OCI-LY7 (cell line): ENCODE results near the gene RIPPLY1.
"Not testable (repeated sequence)": the region's sequence is repeated elsewhere in the genome, so short reads cannot be mapped to it uniquely, and the experiment has no call there.

Experiments used
- EZH2phosphoT487 ChIP-seq: fragments of 200-600 bp; sonication (generic); IDR thresholded peaks from 2 replicates; pipeline ENCODE4 v1.6.1; 2018; ENCODE audit warnings: low read depth, borderline replicate concordance, mild to moderate bottlenecking, mixed run types, antibody characterized with exemption, low read length, moderate library complexity, mixed read lengths
- TF ChIP-seq, protein P1 (sequence below): fragments of 200-600 bp; sonication (generic); conservative IDR thresholded peaks from 2 replicates; pipeline ENCODE4 v1.5.1; 2014; ENCODE audit warnings: mild to moderate bottlenecking, antibody characterized with exemption, low read length, moderate library complexity, mixed read lengths

DNA sequence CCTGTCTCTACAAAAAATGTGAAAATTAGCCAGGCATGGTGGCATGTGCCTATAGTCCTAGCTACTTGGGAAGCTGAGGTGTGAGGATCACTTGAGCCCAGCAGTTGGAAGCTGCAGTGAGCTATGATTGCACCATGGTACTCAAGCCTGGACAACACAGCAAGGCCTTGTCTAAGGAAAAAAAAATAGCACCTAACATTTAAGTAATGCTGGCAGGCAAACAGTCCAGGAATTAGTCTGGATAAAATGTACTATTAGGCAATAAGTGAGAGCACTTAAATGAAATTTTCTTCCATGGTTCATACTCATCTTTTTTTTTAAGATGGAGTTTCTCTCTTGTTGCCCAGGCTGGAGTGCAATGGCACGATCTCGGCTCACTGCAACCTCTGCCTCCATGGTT is 30.3 kb downstream of the RIPPLY1 start:
- TF ChIP-seq, protein P1, sequence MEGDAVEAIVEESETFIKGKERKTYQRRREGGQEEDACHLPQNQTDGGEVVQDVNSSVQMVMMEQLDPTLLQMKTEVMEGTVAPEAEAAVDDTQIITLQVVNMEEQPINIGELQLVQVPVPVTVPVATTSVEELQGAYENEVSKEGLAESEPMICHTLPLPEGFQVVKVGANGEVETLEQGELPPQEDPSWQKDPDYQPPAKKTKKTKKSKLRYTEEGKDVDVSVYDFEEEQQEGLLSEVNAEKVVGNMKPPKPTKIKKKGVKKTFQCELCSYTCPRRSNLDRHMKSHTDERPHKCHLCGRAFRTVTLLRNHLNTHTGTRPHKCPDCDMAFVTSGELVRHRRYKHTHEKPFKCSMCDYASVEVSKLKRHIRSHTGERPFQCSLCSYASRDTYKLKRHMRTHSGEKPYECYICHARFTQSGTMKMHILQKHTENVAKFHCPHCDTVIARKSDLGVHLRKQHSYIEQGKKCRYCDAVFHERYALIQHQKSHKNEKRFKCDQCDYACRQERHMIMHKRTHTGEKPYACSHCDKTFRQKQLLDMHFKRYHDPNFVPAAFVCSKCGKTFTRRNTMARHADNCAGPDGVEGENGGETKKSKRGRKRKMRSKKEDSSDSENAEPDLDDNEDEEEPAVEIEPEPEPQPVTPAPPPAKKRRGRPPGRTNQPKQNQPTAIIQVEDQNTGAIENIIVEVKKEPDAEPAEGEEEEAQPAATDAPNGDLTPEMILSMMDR, result not testable (repeated sequence)
- TF ChIP-seq EZH2phosphoT487, result not testable (repeated sequence)
